Measurements from ENCODE around the gene CD7.

DNA sequence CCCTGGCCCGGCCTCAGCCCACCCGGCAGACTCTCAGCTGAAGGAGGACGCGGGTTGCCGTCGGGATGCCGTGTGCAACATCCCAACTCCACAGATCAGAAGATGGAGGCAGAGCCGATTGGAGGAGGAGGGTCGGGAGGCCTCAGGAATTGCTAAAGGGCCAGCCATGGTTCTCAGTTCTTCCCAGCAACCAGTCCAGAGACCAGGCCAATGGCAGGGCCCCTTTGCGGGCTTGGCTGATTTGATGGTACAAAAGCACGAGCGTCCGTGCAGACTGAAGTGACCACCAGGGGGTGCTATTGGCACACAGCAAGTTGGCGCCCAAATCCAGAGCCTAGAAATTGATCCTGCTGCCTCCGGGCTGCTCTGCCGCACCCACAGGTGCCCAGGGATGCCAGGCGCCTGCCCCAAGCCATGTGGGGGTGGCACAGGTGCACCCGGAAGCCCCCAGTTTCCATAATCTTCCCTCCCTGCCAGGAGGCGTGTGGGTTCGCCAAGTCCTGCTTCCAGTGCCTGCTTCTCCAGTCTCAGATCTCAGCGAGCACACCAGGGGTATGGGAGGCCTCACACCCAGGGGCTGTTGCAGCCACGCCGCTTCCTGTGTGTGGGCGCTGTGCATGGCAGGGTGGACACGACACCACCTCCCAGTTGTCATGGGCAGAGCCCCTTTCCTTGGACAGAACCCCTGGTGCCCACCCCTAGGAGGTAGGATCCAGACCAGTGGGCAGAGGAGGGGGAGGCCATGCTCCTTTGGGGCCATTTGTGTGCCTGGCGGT lies 34.5 kb upstream of the CD7 start:
- TF ChIP-seq EZH2 (IDR thresholded peaks at IDR 0.05; ENCODE audit: borderline replicate concordance, insufficient read depth, low read depth, low read length, poor library complexity, severe bottlenecking) (no peak), CTCF (IDR thresholded peaks at IDR 0.05) (peak; percentile 97)
